D721Med (cell line): Measurements from ENCODE around the gene PRPS1.

ENCODE experiments used
- DNase-seq: peaks from one replicate; pipeline ENCODE4 v3.0.0; 2011; ENCODE audit warnings: low spot score; ENCODE audit not compliant: insufficient read length
- FAIRE-seq: peaks from 2 replicates; lab custom pipeline; 2011; peaks lifted over from hg19 to GRCh38; lab: Jason Lieb, UNC
- CTCF ChIP-seq: IDR thresholded peaks from 2 replicates; pipeline ENCODE4 v1.5.1; 2012; ENCODE audit warnings: mild to moderate bottlenecking, control low read depth; ENCODE audit not compliant: insufficient read depth; ENCODE audit errors: missing control alignments

PRPS1 gene

GRCh38 chrX:107629540-107629909 lies 1.2 kb downstream of the PRPS1 start:
- DNase-seq (no peak), FAIRE-seq (no peak)
- peak; percentile 5 for TF ChIP-seq CTCF

GRCh38 chrX:107630031-107630689 lies 1.9 kb downstream of the PRPS1 start:
- TF ChIP-seq CTCF = no peak
- no peak for DNase-seq
- FAIRE-seq = no peak

GRCh38 chrX:107632346-107632745 lies 4.0 kb downstream of the PRPS1 start:
- TF ChIP-seq CTCF = no peak
- DNase-seq (no peak), FAIRE-seq (no peak)

- no peak for DNase-seq
- TF ChIP-seq CTCF = no peak
- FAIRE-seq = no peak
These were observed 18.4 kb downstream of the PRPS1 start for GRCh38 chrX:107646735-107647134.

- no peak for TF ChIP-seq CTCF
- DNase-seq (no peak), FAIRE-seq (no peak)
These were observed 20.0 kb downstream of the PRPS1 start for GRCh38 chrX:107648332-107648731.

- TF ChIP-seq CTCF = no peak
- DNase-seq = no peak
- FAIRE-seq = no peak
These were observed 26.2 kb downstream of the PRPS1 start for GRCh38 chrX:107654566-107654871.

- TF ChIP-seq CTCF = peak; percentile 66
- DNase-seq (no peak), FAIRE-seq (no peak)
These were observed 26.8 kb downstream of the PRPS1 start for GRCh38 chrX:107654872-107655761.
